ENCODE data around the gene RNF168. TPM values are rescaled to one million over a fixed set of nuclear protein-coding genes. Genes with fewer than 3 reads are reported as not detected.

Gene RNF168
- total RNA-seq, 1 experiment from 2014 or later = 66.1 TPM

DNA sequence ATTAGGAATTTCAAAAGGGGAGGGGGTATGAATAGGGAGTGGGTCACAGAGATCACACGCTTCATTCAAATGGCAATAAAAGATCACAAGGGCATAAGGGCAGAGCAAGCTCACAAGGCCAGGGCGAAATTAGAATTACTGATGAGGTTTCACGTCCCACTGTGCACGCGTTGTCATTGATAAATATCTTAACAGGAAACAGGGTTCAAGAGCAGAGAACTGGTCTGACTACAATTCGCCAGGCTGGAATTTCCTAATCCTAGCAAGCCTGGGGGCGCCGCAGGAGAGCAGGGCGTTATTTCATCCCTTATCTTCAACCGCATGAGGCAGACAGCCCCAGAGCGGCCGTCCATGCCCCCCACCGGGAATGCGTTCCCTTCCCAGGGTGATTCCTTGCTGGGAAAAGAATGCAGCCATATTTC is 29.7 kb upstream of the RNF168 start (continued):
- TF ChIP-seq, protein P1, sequence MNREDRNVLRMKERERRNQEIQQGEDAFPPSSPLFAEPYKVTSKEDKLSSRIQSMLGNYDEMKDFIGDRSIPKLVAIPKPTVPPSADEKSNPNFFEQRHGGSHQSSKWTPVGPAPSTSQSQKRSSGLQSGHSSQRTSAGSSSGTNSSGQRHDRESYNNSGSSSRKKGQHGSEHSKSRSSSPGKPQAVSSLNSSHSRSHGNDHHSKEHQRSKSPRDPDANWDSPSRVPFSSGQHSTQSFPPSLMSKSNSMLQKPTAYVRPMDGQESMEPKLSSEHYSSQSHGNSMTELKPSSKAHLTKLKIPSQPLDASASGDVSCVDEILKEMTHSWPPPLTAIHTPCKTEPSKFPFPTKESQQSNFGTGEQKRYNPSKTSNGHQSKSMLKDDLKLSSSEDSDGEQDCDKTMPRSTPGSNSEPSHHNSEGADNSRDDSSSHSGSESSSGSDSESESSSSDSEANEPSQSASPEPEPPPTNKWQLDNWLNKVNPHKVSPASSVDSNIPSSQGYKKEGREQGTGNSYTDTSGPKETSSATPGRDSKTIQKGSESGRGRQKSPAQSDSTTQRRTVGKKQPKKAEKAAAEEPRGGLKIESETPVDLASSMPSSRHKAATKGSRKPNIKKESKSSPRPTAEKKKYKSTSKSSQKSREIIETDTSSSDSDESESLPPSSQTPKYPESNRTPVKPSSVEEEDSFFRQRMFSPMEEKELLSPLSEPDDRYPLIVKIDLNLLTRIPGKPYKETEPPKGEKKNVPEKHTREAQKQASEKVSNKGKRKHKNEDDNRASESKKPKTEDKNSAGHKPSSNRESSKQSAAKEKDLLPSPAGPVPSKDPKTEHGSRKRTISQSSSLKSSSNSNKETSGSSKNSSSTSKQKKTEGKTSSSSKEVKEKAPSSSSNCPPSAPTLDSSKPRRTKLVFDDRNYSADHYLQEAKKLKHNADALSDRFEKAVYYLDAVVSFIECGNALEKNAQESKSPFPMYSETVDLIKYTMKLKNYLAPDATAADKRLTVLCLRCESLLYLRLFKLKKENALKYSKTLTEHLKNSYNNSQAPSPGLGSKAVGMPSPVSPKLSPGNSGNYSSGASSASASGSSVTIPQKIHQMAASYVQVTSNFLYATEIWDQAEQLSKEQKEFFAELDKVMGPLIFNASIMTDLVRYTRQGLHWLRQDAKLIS (CRISPR knock-in tag; IDR thresholded peaks at IDR 0.05; ENCODE audit: borderline replicate concordance) = no peak
- TF ChIP-seq, protein P2, sequence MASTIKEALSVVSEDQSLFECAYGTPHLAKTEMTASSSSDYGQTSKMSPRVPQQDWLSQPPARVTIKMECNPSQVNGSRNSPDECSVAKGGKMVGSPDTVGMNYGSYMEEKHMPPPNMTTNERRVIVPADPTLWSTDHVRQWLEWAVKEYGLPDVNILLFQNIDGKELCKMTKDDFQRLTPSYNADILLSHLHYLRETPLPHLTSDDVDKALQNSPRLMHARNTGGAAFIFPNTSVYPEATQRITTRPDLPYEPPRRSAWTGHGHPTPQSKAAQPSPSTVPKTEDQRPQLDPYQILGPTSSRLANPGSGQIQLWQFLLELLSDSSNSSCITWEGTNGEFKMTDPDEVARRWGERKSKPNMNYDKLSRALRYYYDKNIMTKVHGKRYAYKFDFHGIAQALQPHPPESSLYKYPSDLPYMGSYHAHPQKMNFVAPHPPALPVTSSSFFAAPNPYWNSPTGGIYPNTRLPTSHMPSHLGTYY (CRISPR knock-in tag; IDR thresholded peaks at IDR 0.05) = no peak
- TF ChIP-seq ZNF423 (CRISPR knock-in tag; IDR thresholded peaks at IDR 0.05) (peak; percentile 96), ZNF121 (CRISPR knock-in tag; IDR thresholded peaks at IDR 0.05) (no peak), OVOL2 (CRISPR knock-in tag; IDR thresholded peaks at IDR 0.05; ENCODE audit: borderline replicate concordance) (no peak), ZNF396 (CRISPR knock-in tag; IDR thresholded peaks at IDR 0.05; ENCODE audit: borderline replicate concordance) (no peak), ZNF219 (CRISPR knock-in tag; IDR thresholded peaks at IDR 0.05; ENCODE audit: borderline replicate concordance) (no peak), TEAD1 (CRISPR knock-in tag; IDR thresholded peaks at IDR 0.05) (peak; percentile 80; the same call in 1 of the 2 replicates), SMAD3 (CRISPR knock-in tag; IDR thresholded peaks at IDR 0.05; ENCODE audit: borderline replicate concordance) (0 out of 2 replicates have a peak, but pooled peaks have one; percentile 36)
- TF ChIP-seq, protein P3, sequence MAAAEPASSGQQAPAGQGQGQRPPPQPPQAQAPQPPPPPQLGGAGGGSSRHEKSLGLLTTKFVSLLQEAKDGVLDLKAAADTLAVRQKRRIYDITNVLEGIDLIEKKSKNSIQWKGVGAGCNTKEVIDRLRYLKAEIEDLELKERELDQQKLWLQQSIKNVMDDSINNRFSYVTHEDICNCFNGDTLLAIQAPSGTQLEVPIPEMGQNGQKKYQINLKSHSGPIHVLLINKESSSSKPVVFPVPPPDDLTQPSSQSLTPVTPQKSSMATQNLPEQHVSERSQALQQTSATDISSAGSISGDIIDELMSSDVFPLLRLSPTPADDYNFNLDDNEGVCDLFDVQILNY (CRISPR knock-in tag; IDR thresholded peaks at IDR 0.05) = no peak
- TF ChIP-seq, protein P4, sequence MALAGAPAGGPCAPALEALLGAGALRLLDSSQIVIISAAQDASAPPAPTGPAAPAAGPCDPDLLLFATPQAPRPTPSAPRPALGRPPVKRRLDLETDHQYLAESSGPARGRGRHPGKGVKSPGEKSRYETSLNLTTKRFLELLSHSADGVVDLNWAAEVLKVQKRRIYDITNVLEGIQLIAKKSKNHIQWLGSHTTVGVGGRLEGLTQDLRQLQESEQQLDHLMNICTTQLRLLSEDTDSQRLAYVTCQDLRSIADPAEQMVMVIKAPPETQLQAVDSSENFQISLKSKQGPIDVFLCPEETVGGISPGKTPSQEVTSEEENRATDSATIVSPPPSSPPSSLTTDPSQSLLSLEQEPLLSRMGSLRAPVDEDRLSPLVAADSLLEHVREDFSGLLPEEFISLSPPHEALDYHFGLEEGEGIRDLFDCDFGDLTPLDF (CRISPR knock-in tag; IDR thresholded peaks at IDR 0.05) = no peak
- TF ChIP-seq, protein P5, sequence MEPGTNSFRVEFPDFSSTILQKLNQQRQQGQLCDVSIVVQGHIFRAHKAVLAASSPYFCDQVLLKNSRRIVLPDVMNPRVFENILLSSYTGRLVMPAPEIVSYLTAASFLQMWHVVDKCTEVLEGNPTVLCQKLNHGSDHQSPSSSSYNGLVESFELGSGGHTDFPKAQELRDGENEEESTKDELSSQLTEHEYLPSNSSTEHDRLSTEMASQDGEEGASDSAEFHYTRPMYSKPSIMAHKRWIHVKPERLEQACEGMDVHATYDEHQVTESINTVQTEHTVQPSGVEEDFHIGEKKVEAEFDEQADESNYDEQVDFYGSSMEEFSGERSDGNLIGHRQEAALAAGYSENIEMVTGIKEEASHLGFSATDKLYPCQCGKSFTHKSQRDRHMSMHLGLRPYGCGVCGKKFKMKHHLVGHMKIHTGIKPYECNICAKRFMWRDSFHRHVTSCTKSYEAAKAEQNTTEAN (CRISPR knock-in tag; IDR thresholded peaks at IDR 0.05) = no peak
- TF ChIP-seq, protein P6, sequence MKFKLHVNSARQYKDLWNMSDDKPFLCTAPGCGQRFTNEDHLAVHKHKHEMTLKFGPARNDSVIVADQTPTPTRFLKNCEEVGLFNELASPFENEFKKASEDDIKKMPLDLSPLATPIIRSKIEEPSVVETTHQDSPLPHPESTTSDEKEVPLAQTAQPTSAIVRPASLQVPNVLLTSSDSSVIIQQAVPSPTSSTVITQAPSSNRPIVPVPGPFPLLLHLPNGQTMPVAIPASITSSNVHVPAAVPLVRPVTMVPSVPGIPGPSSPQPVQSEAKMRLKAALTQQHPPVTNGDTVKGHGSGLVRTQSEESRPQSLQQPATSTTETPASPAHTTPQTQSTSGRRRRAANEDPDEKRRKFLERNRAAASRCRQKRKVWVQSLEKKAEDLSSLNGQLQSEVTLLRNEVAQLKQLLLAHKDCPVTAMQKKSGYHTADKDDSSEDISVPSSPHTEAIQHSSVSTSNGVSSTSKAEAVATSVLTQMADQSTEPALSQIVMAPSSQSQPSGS (CRISPR knock-in tag; IDR thresholded peaks at IDR 0.05; ENCODE audit: borderline replicate concordance, low read depth) = no peak

DNA sequence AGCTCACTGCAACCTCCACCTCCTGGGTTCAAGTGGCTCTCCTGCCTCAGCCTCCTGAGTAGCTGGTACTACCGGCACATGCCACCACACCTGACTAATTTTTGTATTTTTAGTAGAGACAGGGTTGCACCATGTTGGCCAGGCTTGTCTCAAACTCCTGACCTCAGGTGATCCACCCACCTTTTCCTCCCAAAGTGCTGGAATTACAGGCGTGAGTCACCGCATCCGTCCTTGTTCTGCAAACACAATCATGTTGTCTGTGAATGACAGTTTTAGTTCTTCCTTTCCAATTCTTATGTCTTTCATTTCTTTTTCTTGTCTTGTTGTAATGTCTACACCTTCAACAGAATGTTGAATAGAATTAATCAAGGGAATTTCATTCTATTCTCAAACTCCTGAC is 27.9 kb upstream of the RNF168 start:
- DNase-seq (ENCODE audit: low spot score) = no peak
- POLR2A ChIA-PET = no interaction called here
- peaks cover 17% of the 10 kb centered on the region for H3K36me3 Mint-ChIP-seq
- peaks cover 13% of the 10 kb centered on the region for H3K27me3 Mint-ChIP-seq (ENCODE audit: low read depth)
- H3K9me3 Mint-ChIP-seq = peaks cover 34% of the 10 kb centered on the region
- H3K27ac Mint-ChIP-seq = no peak overlapping the region
- ATAC-seq = no peak
- H3K4me3 Mint-ChIP-seq = no peak overlapping the region
- peaks cover 15% of the 10 kb centered on the region for H3K4me1 Mint-ChIP-seq
- CTCF ChIA-PET = no interaction called here
- TF ChIP-seq IRF2 (CRISPR knock-in tag; IDR thresholded peaks at IDR 0.05; ENCODE audit: borderline replicate concordance, low read depth) = no peak
- TF ChIP-seq HMGA2 (CRISPR knock-in tag; IDR thresholded peaks at IDR 0.05) = no peak
- TF ChIP-seq EMX1 (CRISPR knock-in tag; IDR thresholded peaks at IDR 0.05) = no peak
- TF ChIP-seq, protein P7, sequence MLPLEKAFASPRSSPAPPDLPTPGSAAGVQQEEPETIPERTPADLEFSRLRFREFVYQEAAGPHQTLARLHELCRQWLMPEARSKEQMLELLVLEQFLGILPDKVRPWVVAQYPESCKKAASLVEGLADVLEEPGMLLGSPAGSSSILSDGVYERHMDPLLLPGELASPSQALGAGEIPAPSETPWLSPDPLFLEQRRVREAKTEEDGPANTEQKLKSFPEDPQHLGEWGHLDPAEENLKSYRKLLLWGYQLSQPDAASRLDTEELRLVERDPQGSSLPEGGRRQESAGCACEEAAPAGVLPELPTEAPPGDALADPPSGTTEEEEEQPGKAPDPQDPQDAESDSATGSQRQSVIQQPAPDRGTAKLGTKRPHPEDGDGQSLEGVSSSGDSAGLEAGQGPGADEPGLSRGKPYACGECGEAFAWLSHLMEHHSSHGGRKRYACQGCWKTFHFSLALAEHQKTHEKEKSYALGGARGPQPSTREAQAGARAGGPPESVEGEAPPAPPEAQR (CRISPR knock-in tag; IDR thresholded peaks at IDR 0.05) = no peak
- TF ChIP-seq ZNF317 (CRISPR knock-in tag; IDR thresholded peaks at IDR 0.05; ENCODE audit: borderline replicate concordance, low read depth) = no peak
- TF ChIP-seq NR3C1 (CRISPR knock-in tag; conservative IDR thresholded peaks at IDR 0.05; ENCODE audit: low read depth) = no peak
- TF ChIP-seq GRHL2 (CRISPR knock-in tag; IDR thresholded peaks at IDR 0.05; ENCODE audit: insufficient replicate concordance, severe bottlenecking) = no peak
- no peak for TF ChIP-seq TEAD4 (CRISPR knock-in tag; IDR thresholded peaks at IDR 0.05)
- TF ChIP-seq JAZF1 (CRISPR knock-in tag; IDR thresholded peaks at IDR 0.05) = no peak
- TF ChIP-seq, protein P2 (CRISPR knock-in tag; IDR thresholded peaks at IDR 0.05) = no peak
